ENCODE measurements around the gene SYNGR3. TPM values are rescaled to one million over a fixed set of nuclear protein-coding genes. Genes with fewer than 3 reads are reported as not detected.

The SYNGR3 gene
- total RNA-seq, 1 donor from 2014 or later: 2.1 TPM

DNA sequence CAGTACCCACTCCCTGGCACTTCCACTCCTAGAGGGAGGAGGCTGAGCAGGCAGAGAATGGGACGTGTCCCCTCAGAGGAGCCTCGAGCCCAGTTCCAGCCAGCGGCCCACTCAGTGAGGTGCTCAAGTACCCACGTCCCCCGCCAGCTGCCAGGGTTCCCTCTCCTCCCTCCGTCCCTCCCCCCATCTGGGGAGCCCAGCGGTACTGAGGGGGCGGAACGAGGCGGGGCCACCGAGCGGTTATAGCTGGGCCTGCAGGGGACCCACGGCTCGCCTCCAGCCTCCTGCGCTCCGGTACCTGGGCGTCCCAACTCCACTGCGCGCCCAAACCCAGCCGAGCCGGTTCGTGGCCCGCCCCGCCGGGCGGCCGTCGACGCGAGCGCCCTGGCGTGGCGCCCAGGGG lies 29.7 kb downstream of the SYNGR3 start, which contains the start of gene NPW:
Gene NPW, plus strand, starts transcription at position 268 of the 403 bp plus-strand sequence.
- TF ChIP-seq, protein P1, sequence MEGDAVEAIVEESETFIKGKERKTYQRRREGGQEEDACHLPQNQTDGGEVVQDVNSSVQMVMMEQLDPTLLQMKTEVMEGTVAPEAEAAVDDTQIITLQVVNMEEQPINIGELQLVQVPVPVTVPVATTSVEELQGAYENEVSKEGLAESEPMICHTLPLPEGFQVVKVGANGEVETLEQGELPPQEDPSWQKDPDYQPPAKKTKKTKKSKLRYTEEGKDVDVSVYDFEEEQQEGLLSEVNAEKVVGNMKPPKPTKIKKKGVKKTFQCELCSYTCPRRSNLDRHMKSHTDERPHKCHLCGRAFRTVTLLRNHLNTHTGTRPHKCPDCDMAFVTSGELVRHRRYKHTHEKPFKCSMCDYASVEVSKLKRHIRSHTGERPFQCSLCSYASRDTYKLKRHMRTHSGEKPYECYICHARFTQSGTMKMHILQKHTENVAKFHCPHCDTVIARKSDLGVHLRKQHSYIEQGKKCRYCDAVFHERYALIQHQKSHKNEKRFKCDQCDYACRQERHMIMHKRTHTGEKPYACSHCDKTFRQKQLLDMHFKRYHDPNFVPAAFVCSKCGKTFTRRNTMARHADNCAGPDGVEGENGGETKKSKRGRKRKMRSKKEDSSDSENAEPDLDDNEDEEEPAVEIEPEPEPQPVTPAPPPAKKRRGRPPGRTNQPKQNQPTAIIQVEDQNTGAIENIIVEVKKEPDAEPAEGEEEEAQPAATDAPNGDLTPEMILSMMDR (conservative IDR thresholded peaks at IDR 0.05): no peak
- no peaks in the 10 kb centered on the region for H3K9me3 Mint-ChIP-seq
- H3K4me1 Mint-ChIP-seq: peaks cover 22% of the 10 kb centered on the region
- no peak for DNase-seq (ENCODE audit: low read depth, low spot score)
- peak within 1 kb of the TSS; percentile 71 for H3K4me3 Mint-ChIP-seq
- no peaks in the 10 kb centered on the region for H3K36me3 Mint-ChIP-seq (ENCODE audit: low read depth)
- peaks cover 58% of the 10 kb centered on the region for H3K27me3 Mint-ChIP-seq (ENCODE audit: low read depth)
- no peak within 1 kb of the TSS for H3K27ac Mint-ChIP-seq (ENCODE audit: unreplicated experiment)

DNA sequence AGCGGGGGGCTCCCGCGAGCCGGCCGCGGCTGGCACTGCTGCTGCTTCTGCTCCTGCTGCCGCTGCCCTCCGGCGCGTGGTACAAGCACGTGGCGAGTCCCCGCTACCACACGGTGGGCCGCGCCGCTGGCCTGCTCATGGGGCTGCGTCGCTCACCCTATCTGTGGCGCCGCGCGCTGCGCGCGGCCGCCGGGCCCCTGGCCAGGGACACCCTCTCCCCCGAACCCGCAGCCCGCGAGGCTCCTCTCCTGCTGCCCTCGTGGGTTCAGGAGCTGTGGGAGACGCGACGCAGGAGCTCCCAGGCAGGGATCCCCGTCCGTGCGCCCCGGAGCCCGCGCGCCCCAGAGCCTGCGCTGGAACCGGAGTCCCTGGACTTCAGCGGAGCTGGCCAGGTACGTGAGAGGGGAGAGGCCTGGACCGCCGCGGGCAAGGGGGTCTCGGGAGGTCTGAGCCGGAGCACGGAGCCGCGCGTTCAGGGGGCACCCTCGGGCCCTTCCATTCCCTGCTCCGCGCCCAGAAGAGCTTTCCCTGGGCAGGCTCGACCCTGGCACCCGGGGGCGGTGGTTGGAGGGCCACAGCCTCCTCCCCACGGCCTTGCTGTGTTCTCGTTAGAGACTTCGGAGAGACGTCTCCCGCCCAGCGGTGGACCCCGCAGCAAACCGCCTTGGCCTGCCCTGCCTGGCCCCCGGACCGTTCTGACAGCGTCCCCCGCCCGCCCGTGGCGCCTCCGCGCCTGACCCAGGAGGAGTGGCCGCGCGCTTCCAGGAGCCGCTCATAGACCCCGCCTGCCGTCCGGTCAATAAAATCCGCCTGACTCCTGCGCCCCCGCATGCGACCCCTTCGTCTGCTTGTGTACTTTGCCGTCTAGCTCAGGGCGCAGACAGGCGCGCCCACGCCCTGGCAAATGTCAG lies 30.4 kb downstream of the SYNGR3 start:
- peaks cover 22% of the 10 kb centered on the region for H3K4me1 Mint-ChIP-seq
- H3K27ac Mint-ChIP-seq (ENCODE audit: unreplicated experiment): no peak overlapping the region
- H3K27me3 Mint-ChIP-seq (ENCODE audit: low read depth): peaks cover 58% of the 10 kb centered on the region
- no peak for DNase-seq (ENCODE audit: low read depth, low spot score)
- no peaks in the 10 kb centered on the region for H3K36me3 Mint-ChIP-seq (ENCODE audit: low read depth)
- H3K4me3 Mint-ChIP-seq: peak overlapping the region; percentile 71
- no peaks in the 10 kb centered on the region for H3K9me3 Mint-ChIP-seq
- TF ChIP-seq, protein P1 (conservative IDR thresholded peaks at IDR 0.05): no peak

DNA sequence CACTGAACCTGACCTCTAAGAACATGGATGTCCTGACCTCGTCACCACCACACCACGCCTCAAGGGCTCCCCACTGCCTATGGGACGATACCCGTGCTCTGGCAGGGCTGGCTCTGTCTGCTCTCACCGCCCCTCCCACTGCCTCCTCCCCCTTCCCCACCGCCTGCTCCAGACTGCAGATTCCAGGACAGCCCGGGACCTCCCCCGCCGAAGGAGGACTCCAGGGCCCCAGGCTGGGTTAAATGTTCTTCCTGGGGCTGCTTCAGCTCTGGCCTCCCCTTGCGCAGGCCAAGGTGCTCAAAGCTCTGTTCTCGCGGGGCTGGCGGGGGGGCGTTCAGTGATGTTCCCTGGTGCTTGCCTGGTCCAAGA lies 32.9 kb downstream of the SYNGR3 start:
- no peaks in the 10 kb centered on the region for H3K9me3 Mint-ChIP-seq
- no peaks in the 10 kb centered on the region for H3K36me3 Mint-ChIP-seq (ENCODE audit: low read depth)
- peak overlapping the region; percentile 69 for H3K4me3 Mint-ChIP-seq
- H3K27ac Mint-ChIP-seq (ENCODE audit: unreplicated experiment): no peak overlapping the region
- peaks cover 26% of the 10 kb centered on the region for H3K4me1 Mint-ChIP-seq
- no peak for DNase-seq (ENCODE audit: low read depth, low spot score)
- H3K27me3 Mint-ChIP-seq (ENCODE audit: low read depth): peaks cover 68% of the 10 kb centered on the region
- TF ChIP-seq, protein P1 (conservative IDR thresholded peaks at IDR 0.05): no peak

DNA sequence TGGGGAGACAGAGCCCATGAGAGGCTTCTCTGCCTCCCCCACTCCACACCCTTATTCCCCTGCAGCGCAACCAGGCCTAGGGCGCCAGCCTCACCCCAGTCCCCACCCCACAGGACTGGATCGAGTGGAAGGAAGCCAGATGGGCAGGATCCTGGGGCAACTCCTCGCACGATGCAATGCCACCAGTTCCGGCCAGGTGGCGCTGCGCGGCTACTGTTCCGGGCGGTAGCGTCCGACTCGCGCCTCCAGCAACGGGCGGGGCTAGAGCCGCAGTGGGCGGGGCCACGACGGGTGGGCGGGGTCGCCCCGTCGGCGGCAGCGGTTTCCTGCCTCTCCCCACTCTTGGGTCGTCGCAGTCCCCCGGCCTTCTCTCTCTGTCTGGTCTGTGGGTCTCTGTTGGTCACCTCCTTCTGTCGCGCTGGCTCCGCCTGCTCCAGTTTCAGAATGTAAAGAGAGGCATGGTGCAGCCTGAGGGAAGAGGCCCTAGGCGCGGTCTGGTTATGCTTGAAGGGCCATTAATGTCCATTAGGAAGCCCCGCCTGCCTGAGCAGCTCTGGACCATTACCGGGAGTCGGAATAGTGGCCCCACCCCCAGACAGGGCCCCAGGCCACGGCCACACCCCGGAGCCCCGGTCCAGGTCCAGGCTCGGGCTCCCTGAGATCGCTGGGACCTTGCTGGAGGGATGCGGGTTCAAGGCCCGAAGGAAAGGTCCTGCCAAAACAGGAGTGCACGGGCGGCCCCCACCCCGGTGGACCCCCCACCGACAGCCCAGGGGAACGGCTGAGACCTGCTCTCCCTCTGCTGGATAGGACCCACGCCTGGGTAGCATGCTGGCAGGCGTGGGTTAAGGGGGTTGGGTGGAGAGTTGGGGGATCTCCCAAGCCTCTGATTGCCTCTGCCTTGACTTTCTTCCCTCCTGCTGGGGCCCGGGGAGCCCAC lies 33.6 kb downstream of the SYNGR3 start:
- Mint-ChIP-seq H3K9me3 (no peaks in the 10 kb centered on the region), H3K36me3 (ENCODE audit: low read depth) (no peaks in the 10 kb centered on the region), H3K27me3 (ENCODE audit: low read depth) (peaks cover 68% of the 10 kb centered on the region), H3K27ac (ENCODE audit: unreplicated experiment) (no peak overlapping the region), H3K4me3 (peak overlapping the region; percentile 69), H3K4me1 (peaks cover 26% of the 10 kb centered on the region)
- DNase-seq (ENCODE audit: low read depth, low spot score): peak; percentile 99
- TF ChIP-seq, protein P1 (conservative IDR thresholded peaks at IDR 0.05): peak; percentile 96

DNA sequence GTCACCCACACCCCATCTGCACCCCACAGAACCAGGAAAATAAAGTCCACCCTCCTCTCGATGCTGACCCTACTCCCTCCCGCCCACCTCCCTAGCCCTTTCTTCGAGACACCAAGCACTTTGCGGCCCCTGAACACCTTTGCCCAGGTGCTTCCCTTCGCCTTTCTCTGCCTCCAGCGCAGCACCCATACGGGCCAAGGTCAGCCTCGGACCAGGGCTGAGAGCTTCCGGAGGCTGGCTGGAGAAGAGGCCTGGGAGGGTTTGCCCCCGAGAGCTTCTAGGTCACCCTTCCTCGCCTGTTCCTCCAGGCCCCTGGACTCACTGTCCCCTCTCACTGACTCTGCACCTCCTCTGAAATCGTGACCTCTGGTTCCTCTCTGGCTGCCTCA lies 34.3 kb downstream of the SYNGR3 start:
- no peak for DNase-seq (ENCODE audit: low read depth, low spot score)
- Mint-ChIP-seq H3K27me3 (ENCODE audit: low read depth) (peaks cover 65% of the 10 kb centered on the region), H3K36me3 (ENCODE audit: low read depth) (no peaks in the 10 kb centered on the region), H3K4me1 (peaks cover 26% of the 10 kb centered on the region), H3K4me3 (peak overlapping the region; percentile 73), H3K9me3 (no peaks in the 10 kb centered on the region), H3K27ac (ENCODE audit: unreplicated experiment) (no peak overlapping the region)
- TF ChIP-seq, protein P1 (conservative IDR thresholded peaks at IDR 0.05): no peak

Measured in neural crest cell (in vitro differentiated cells).